GM12891 (cell line): ENCODE data around the gene CCBE1.

ENCODE experiments used
- PAX5 ChIP-seq: IDR thresholded peaks from 2 replicates; pipeline ENCODE4 v1.6.1; 2011; ENCODE audit warnings: low read length, moderate library complexity, mild to moderate bottlenecking; ENCODE audit not compliant: insufficient read depth, severe bottlenecking
- POLR2A ChIP-seq: IDR thresholded peaks from 2 replicates; pipeline ENCODE4 v1.6.1; 2011; ENCODE audit warnings: low read depth, low read length, control low read depth
- POLR2AphosphoS5 ChIP-seq: IDR thresholded peaks from 2 replicates; pipeline ENCODE4 v1.6.1; 2011; ENCODE audit warnings: low read depth, low read length, control low read depth
- SPI1 ChIP-seq: IDR thresholded peaks from 2 replicates; pipeline ENCODE4 v1.6.1; 2011; ENCODE audit warnings: low read depth, low read length, control low read depth
- TAF1 ChIP-seq: IDR thresholded peaks from 2 replicates; pipeline ENCODE4 v1.6.1; 2011; ENCODE audit warnings: low read depth, low read length, control low read depth

DNA sequence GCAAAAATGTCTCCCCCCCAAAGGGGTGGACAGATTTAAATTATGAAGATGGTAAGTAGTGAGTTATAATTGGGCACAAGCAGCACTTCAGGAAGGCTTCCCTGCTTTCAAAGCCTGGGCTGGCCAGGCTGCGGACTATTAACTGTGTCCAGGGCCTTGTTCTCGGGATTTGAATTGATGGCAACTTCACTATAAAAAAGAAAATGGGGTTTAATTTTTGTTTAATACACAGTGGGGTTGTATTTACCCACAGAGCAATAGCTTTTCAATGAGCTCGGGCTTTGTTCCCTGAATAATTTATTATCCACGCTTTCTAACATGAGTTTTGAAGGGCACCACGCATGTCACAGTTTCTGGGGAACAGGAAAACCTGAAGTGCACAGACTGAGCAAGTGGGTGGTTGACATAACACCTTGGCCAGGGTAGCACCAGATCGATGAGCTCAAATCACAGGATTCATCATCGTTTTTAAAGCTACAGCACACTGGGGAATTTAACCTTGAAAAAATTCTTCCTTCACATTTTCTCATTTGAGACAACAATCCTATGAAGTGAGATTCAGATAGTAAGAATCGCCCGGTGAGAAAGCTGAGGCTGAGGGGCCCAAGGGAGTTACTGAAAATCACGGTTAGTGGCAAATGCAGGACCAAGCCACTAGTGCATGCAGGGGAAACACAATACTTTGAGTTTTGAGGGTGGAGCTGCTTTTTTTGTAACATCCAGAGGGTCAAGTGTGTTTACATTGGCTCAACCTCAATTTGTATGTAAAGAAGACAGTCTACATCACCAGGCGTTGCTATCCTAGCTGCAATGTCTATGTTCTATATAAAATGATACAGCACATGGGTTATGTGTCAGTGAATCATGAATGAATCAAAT, 309.3 kb downstream of the CCBE1 start:
- TF ChIP-seq PAX5 = no peak
- no peak for TF ChIP-seq POLR2AphosphoS5
- no peak for TF ChIP-seq POLR2A
- TF ChIP-seq SPI1 = no peak
- TF ChIP-seq TAF1 = no peak
